ENCODE data around the gene PTPRQ.
"Not testable (repeated sequence)": the region's sequence is repeated elsewhere in the genome, so short reads cannot be mapped to it uniquely, and the experiment has no call there.

PTPRQ gene

DNA sequence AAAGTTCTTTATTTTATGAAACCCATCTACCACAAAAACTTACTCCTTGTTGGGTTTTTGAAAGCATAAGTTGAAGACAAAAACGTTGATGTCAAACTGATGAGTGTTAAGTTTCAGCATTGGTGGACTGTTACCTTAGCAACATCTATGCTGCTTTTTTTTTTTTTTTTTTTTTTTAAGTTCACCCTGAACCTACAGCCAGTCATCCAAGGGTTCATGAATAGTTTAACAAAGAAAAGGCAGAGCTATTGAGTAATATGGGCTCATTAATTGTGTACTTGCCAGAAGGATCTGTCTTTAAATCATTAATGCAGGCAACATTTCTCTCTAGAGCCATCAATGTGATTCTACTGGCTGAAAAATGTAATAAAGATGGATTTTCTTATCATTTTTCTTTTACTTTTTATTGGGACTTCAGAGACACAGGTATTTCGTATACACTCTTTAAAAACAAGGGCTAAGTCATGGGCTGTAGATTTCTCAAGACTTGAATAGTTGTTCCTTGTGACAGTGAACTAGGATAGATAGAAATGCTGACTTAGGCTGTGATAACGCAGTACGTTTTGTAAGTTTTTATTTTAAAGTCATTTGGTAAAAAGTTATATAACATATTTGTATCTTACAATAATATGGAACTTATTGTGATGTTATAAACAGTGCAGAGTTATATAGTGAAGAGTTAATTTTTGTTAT is at the start of gene PTPRQ:
PTPRQ (plus strand) TSS at position 262 of the 693 bp plus-strand sequence; CDS start at position 373, 111 bp downstream.
- DNase-seq, result no peak

- DNase-seq, result no peak
Observed at GRCh38 chr12:80400571-80400991, 43.5 kb upstream of the PTPRQ start.

DNA sequence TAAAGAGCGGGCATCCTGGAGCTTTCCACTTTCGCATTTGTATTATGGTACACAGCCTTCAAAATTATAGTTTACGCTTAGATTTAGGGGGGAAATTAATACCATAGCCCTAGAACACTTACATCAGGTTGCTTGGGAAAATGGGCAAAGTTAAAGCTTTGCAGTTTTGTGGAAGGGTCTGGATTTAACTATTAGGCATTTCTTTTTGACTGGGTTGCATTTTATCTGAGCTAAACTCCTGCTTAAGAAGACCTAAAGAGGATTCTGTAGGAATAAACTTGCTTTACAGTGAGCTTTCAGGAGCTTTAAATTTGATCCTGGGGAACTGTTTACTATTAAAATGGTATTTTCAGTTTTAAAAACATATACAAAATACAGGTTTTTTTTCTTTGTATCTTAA is 42.8 kb upstream of the PTPRQ start:
- DNase-seq, result no peak

DNA sequence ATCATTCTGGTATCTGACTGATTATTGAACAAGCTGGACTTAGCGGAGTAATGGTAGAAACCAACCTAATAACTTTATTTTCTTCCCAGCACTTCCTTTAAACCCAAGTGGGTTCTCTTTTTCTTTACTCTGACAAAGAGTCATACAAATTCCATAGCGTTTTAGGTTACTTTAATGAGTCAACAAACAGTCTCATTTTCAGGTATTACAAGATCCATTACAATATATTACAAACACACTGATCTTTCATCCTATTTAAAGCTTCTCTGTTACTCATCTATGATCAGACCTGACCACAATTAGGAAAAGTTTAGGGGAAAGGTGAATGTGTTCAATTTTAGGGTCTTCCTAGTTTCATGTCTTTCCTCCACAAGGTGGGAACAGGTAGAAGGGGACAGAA is 39.4 kb upstream of the PTPRQ start:
- DNase-seq, result no peak

DNA sequence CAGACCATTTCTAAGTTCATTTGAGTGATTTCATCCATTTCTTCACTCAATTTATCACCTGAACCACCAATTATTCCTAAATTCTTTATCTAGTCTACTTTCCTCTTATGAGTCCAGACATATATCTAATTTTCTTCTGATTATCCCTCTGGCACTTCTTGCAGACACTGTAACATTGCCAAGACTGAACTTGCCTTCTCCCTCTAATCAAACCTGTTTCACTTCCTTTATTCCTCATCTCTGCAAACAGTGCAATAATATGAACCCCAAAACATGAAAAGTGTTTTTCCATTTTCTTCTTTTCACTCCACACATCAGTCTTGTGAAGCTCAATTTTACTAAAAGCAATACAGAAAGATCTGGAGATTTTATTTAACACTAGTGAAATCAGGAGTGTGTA is 37.8 kb upstream of the PTPRQ start:
- DNase-seq, result no peak

DNA sequence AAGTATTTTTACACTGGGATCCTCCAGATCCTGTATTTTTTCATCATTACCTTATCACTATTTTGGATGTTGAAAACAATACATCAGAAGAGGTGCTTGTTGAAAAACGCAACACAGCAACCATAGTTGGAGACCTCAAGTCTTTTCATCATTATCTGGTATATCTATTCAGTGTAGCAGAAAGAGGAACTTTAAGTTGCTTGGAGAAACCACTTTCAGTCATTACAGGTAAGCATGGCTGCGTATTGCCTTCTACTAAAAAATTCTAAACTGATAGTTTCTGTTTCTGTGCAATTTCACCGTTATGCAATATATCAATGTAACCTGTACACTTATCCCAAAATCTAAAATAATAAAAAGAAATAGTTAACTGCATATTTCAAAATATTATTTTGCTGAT is 32.2 kb upstream of the PTPRQ start:
- no peak for DNase-seq

- peak; percentile 49 for DNase-seq
Observed at GRCh38 chr12:80412343-80412953, 31.6 kb upstream of the PTPRQ start.

GRCh38 chr12:80413462-80413861 is 30.6 kb upstream of the PTPRQ start:
- no peak for DNase-seq

DNA sequence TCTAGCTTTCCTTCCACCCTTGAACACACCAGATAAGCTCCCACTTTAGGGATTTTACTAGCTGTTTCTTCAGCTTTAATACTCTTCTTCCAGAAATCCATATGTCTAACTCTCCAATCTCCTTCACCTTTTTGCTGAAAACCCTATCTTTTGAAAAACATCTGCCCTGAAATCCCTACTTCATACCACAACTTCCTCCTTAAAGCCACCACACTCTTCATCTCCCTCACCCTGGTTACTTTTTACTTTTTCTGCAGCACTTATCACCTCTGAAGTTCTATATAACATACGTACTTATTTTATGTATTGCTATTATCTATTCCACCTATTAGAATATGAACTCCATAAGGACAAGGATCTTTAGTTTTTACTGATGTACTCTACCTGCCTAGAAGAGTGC is 28.6 kb upstream of the PTPRQ start:
- DNase-seq, result no peak

DNA sequence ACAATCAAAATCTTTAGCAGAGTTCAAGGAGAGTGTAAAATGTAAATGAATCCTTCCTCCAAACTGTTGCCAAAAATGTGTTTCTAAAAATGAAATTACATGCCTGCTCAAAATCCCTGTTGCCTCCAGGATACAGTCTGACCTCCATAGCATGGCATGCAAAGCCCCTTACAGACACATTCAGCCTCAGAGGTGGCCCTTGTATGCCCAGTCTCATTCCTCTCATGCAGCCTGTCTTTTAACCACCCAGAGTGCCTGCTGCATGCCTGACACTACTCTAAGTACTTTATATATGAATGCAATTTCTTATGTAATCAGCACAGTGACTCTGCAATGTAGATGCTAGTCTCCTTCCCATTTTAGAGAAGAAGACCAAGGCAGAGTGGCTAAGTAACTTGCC is 24.4 kb upstream of the PTPRQ start:
- peak; percentile 16 for DNase-seq

DNA sequence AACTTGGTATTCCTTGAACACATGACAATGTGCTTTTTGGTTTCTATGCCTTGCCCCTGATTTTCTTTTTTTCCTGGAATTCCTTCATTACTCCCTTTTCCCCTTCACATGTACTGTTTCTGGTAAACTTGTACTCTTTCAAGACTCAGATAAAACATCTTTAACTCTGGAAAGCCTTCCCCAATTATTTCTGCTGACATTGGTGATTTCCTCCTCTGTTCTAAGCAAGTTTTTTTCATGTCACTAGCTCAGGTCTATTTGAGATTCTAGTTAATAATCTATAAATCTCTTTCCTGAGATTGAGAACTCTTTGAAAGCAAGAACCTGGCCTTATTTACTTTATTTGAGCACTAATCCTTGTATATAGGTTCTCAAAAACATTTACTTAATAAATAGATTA is 24.0 kb upstream of the PTPRQ start:
- no peak for DNase-seq

DNA sequence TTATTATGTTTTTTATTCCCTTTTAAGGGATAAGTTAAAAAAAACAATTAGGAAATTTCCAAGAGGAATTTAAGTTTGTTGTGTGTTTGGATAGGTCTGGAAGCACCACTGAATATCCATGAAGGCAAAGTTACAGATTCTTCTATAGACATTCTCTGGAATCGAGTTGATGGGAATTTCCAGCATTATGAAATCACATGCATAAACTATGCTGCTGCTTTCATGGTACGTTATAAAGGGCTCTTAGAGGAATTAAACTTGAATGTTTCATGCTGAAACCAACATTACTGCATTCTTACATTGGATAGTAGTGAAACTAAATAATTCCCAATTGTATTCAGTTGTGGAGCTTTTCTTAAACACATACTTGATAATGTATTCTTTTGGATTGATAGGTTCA is 21.5 kb upstream of the PTPRQ start:
- peak; percentile 53 for DNase-seq

- DNase-seq, result no peak
Observed at GRCh38 chr12:80432061-80432460, 12.0 kb upstream of the PTPRQ start.

GRCh38 chr12:80441921-80442320 is 2.1 kb upstream of the PTPRQ start:
- no peak for DNase-seq

GRCh38 chr12:80442426-80443222 is 1.4 kb upstream of the PTPRQ start:
- no peak for DNase-seq

- no peak for DNase-seq
Observed at GRCh38 chr12:80445083-80445793, 1.2 kb downstream of the PTPRQ start.

DNA sequence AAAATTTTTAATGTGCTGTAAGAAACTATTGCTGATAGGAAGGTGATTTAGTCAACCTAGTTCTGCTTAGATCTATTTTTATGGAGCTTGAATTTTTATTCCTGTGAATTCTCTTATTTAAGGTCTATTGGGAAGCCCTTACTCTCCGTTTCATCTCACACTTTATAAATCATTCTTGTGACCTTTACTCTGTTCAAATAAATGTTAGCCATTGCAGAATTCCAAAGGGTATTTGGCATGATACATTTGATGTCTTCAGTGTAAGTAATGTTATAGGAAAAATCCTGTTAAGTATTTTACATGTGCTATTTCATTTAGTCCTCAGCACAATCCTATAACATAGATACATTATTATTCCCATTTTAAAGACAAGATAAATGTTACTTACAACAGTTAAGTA is 12.5 kb downstream of the PTPRQ start:
- DNase-seq, result no peak

GRCh38 chr12:80460972-80461371 is 16.9 kb downstream of the PTPRQ start:
- no peak for DNase-seq

DNA sequence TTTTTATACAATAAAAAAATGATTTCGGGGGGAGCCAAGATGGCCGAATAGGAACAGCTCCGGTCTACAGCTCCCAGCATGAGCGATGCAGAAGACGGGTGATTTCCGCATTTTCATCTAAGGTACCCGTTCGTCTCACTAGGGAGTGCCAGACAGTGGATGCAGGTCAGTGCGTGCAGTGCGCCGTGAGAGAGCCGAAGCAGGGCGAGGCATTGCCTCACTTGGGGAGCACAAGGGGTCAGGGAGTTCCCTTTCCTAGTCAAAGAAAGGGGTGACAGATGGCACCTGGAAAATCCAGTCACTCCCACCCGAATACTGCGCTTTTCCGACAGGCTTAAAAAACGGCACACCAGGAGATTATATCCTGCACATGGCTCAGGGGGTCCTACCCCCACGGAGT is 17.8 kb downstream of the PTPRQ start:
- not testable (repeated sequence) for DNase-seq

- DNase-seq, result no peak
Observed at GRCh38 chr12:80469681-80470080, 25.6 kb downstream of the PTPRQ start.

DNA sequence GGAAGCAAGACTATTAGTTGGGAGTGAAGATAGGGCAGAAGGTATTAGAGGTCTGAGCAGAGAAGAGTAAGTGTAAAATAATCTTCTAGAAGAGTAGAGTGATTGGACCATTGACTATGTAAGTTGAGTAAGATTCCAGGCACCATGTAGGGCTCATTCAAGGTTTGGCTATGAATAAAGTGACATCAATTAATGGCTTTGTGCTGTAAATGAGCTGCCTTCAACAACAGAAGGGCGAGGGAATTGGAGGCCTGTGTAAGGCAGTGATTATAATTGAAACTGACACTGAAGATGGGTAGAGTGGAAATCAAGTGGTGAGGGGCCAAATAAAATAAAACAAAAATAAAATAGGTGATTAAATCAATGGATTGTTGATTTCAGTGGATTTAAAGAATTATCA is 26.4 kb downstream of the PTPRQ start:
- DNase-seq, result no peak

DNA sequence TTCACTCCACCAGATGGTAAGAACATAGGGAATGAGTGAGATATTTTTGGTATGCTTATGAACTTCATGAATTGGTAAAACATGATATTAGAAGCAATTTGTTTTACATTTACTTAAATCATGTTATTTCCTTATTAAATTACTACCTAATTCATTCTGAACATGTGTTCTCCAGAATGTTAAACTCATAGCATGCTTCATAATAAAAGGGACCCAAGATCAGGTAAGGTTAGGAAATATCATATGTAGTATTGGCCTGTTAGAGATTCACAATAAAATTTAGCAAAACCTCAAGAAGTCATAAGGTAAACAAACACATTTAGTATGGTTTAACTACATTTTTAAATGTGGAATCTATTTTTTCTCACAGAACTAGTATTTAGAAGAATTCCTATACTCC is 28.2 kb downstream of the PTPRQ start:
- no peak for DNase-seq

DNA sequence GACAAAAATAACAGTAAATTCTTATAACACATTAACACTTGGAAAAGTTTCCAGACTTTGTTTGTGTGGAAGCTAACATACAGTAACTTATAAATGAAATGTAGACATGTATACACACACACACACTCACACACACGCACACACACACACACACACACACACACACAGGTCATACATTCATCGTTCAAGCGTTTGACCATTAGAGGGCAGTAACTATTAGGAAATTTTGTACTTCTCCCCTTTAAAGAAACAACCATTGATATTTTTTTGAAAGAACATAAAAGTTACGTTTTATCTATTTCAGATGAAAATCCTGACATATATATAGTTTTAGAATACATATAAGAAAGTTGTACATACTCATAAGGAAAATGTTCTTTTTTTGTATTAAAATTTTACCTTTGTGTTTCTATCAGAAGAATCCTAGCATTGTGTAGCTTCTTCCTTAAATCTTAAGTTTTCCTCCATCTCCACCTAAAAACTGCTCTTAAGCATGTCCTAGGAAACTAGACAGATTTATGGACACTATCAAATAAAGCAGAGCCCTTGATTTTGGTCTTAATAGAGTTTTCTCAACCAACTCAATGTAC is 29.0 kb downstream of the PTPRQ start:
- no peak for DNase-seq

Measured in amniotic stem cell (primary cell).